Keratinocyte (primary cell): ENCODE results near the gene MED15. TPM values are rescaled to one million over a fixed set of nuclear protein-coding genes. Genes with fewer than 3 reads are reported as not detected.

ENCODE experiments used
- DNase-seq: peaks from one replicate; pipeline ENCODE4 v3.0.0-alpha.2; 2011; ENCODE audit warnings: low read depth, missing footprints, low spot score
- FAIRE-seq: peaks from 2 replicates; lab custom pipeline; 2011; peaks lifted over from hg19 to GRCh38; lab: Jason Lieb, UNC
- H2AFZ ChIP-seq: 2 replicates; pipeline ENCODE4 v1.6.0; 2012; ENCODE audit warnings: low read length, control low read depth, inconsistent platforms; ENCODE audit not compliant: control insufficient read depth
- H3K27ac ChIP-seq: 2 replicates; pipeline ENCODE4 v1.5.1; 2011; ENCODE audit warnings: low read length; ENCODE audit not compliant: control insufficient read depth, insufficient read depth
- H3K27me3 ChIP-seq: 3 replicates; pipeline ENCODE4 v1.6.0; 2011; ENCODE audit warnings: low read length; ENCODE audit not compliant: control insufficient read depth, insufficient read depth; ENCODE audit errors: extremely low read depth
- H3K36me3 ChIP-seq, 2 experiments: 2 replicates in 1 of 2; 3 replicates in 1 of 2; pipeline ENCODE4 v1.5.1; 2011; ENCODE audit warnings: low read length in 2 of 2, mild to moderate bottlenecking in 1 of 2; ENCODE audit not compliant: control insufficient read depth in 2 of 2, insufficient read depth in 2 of 2; ENCODE audit errors: extremely low read depth in 1 of 2
- H3K4me1 ChIP-seq: 3 replicates; pipeline ENCODE4 v1.5.1; 2011; ENCODE audit warnings: low read length; ENCODE audit not compliant: control insufficient read depth, insufficient read depth; ENCODE audit errors: extremely low read depth
- H3K4me2 ChIP-seq: 3 replicates; pipeline ENCODE4 v1.6.0; 2011; ENCODE audit warnings: low read depth, low read length; ENCODE audit not compliant: control insufficient read depth, insufficient read depth; ENCODE audit errors: extremely low read depth
- H3K4me3 ChIP-seq, 3 experiments: fragments of 200-600 bp in 1 of 3; sonication (generic) in 1 of 3; 2 replicates in 2 of 3; 3 replicates in 1 of 3; pipeline ENCODE4 v1.5.1; 2011 to 2016; ENCODE audit warnings: low read length in 3 of 3, mild to moderate bottlenecking in 3 of 3, control low read depth in 2 of 3, inconsistent platforms in 1 of 3, low read depth in 1 of 3, mixed read lengths in 1 of 3, mixed run types in 1 of 3, moderate library complexity in 1 of 3; ENCODE audit not compliant: control insufficient read depth in 2 of 3, insufficient read depth in 2 of 3; ENCODE audit errors: extremely low read depth in 1 of 3
- H3K79me2 ChIP-seq: 2 replicates; pipeline ENCODE4 v1.6.0; 2012; ENCODE audit warnings: low read length; ENCODE audit not compliant: control insufficient read depth, insufficient read depth
- H3K9ac ChIP-seq: 3 replicates; pipeline ENCODE4 v1.6.0; 2011; ENCODE audit warnings: low read length; ENCODE audit not compliant: control insufficient read depth, insufficient read depth; ENCODE audit errors: extremely low read depth
- H3K9me1 ChIP-seq: 3 replicates; pipeline ENCODE4 v1.6.0; 2011; ENCODE audit warnings: low read length; ENCODE audit not compliant: control insufficient read depth, insufficient read depth; ENCODE audit errors: extremely low read depth
- H3K9me3 ChIP-seq: 2 replicates; pipeline ENCODE4 v1.5.1; 2012; ENCODE audit warnings: low read depth, low read length; ENCODE audit not compliant: control insufficient read depth
- H4K20me1 ChIP-seq: 3 replicates; pipeline ENCODE4 v1.6.0; 2011; ENCODE audit warnings: low read length; ENCODE audit not compliant: control insufficient read depth, insufficient read depth; ENCODE audit errors: extremely low read depth
- CTCF ChIP-seq, 3 experiments: IDR thresholded peaks in 1 of 3; conservative IDR thresholded peaks in 1 of 3; optimal IDR thresholded peaks in 1 of 3; 2 replicates in 2 of 3; 3 replicates in 1 of 3; pipeline versions ENCODE3 to v1.5.1; 2011; ENCODE audit warnings: low read length in 3 of 3, mild to moderate bottlenecking in 3 of 3, moderate library complexity in 2 of 3, control low read depth in 1 of 3, inconsistent platforms in 1 of 3; ENCODE audit not compliant: insufficient read depth in 2 of 3; ENCODE audit errors: extremely low read depth in 1 of 3
- EZH2 ChIP-seq: IDR thresholded peaks from one replicate; pipeline ENCODE4 v1.6.1; 2012; ENCODE audit warnings: inconsistent platforms, mild to moderate bottlenecking, low read length, moderate library complexity
- dilution Hi-C: fragments of 300-500 bp; cut with MboI; formaldehyde crosslinking; loops from one replicate; pipeline ENCODE4 v1.7.0; 2020; ENCODE audit warnings: low sequenced_read_pairs; ENCODE audit not compliant: extremely low pct_ligation_motif_present
- polyA plus RNA-seq, 5 experiments: library from polyadenylated mRNA; depleted of rRNA in 3 of 5; stranded (reverse) in 3 of 5; stranded (forward) in 1 of 5; unstranded in 1 of 5; fragments of >200 nt; gene quantifications; 1 replicate in 1 of 5; 2 replicates in 3 of 5; 3 replicates in 1 of 5; pipeline versions ENCODE4 v1.2.1 to v1.2.3, GENCODE V29; 2011 to 2012; ENCODE audit warnings: missing spikeins in 2 of 5, low read depth in 1 of 5, low replicate concordance in 1 of 5

The MED15 gene
- polyA plus RNA-seq, 1 donor (not counting 4 experiments of a cell fraction or from before 2014, with no cell fraction given): 24.9 TPM

- Histone ChIP-seq H3K36me3 (no peaks in the 10 kb centered on the region), H4K20me1 (no peaks in the 10 kb centered on the region), H3K9ac (no peak overlapping the region), H3K27me3 (no peaks in the 10 kb centered on the region), H3K27ac (no peak overlapping the region), H3K79me2 (no peaks in the 10 kb centered on the region), H3K9me3 (no peaks in the 10 kb centered on the region), H3K9me1 (no peaks in the 10 kb centered on the region), H3K4me3 (no peak overlapping the region), H3K4me1 (peaks cover 3% of the 10 kb centered on the region), H3K4me2 (no peak overlapping the region), H2AFZ (no peak overlapping the region)
- FAIRE-seq: no peak
- DNase-seq: no peak
- TF ChIP-seq CTCF (optimal IDR thresholded peaks at IDR 0.05 in 1 of 3, IDR thresholded peaks at IDR 0.05 in 1 of 3, conservative IDR thresholded peaks at IDR 0.05 in 1 of 3; ENCODE audit: extremely low read depth in 1 of 3, insufficient read depth in 2 of 3, low read length in 3 of 3) (no peak), EZH2 (no peak)
- dilution Hi-C loops: no loop called here
Measured at GRCh38 chr22:20471126-20471833, 36.1 kb upstream of the MED15 start.

GRCh38 chr22:20472629-20473442 lies 34.6 kb upstream of the MED15 start:
- H3K9me1 ChIP-seq: no peaks in the 10 kb centered on the region
- no peak overlapping the region for H2AFZ ChIP-seq
- no peak overlapping the region for H3K4me3 ChIP-seq
- H3K27me3 ChIP-seq: no peaks in the 10 kb centered on the region
- no peak for FAIRE-seq
- no peak for DNase-seq
- no peak overlapping the region for H3K4me2 ChIP-seq
- H3K27ac ChIP-seq: no peak overlapping the region
- H3K36me3 ChIP-seq: no peaks in the 10 kb centered on the region
- no peak for TF ChIP-seq EZH2
- no peak for TF ChIP-seq CTCF (optimal IDR thresholded peaks at IDR 0.05 in 1 of 3, IDR thresholded peaks at IDR 0.05 in 1 of 3, conservative IDR thresholded peaks at IDR 0.05 in 1 of 3; ENCODE audit: extremely low read depth in 1 of 3, insufficient read depth in 2 of 3, low read length in 3 of 3)
- no peaks in the 10 kb centered on the region for H3K9me3 ChIP-seq
- dilution Hi-C loops: no loop called here
- H4K20me1 ChIP-seq: no peaks in the 10 kb centered on the region
- no peak overlapping the region for H3K9ac ChIP-seq
- H3K4me1 ChIP-seq: peaks cover 3% of the 10 kb centered on the region
- no peaks in the 10 kb centered on the region for H3K79me2 ChIP-seq
